Nephron progenitor cell (in vitro differentiated cells): ENCODE data around the gene WIF1.

Experiments
- DNase-seq: peaks from one replicate; pipeline ENCODE4 v3.0.0; 2021
- H3K27ac Mint-ChIP-seq: 2 replicates; pipeline ENCODE4 v1.8.0; 2021; ENCODE audit warnings: mild to moderate bottlenecking, moderate library complexity, mixed read lengths
- H3K27me3 Mint-ChIP-seq: 2 replicates; pipeline ENCODE4 v1.8.0; 2021; ENCODE audit warnings: mild to moderate bottlenecking, low read depth, mixed read lengths; ENCODE audit not compliant: poor library complexity
- H3K36me3 Mint-ChIP-seq: 2 replicates; pipeline ENCODE4 v1.8.0; 2021; ENCODE audit warnings: low read depth, mixed read lengths
- H3K4me1 Mint-ChIP-seq: 2 replicates; pipeline ENCODE4 v1.8.0; 2021; ENCODE audit warnings: mixed read lengths
- H3K4me3 Mint-ChIP-seq: 2 replicates; pipeline ENCODE4 v1.8.0; 2021; ENCODE audit warnings: mild to moderate bottlenecking, moderate library complexity, mixed read lengths
- H3K9me3 Mint-ChIP-seq: 2 replicates; pipeline ENCODE4 v1.8.0; 2021; ENCODE audit warnings: mild to moderate bottlenecking, moderate library complexity, mixed read lengths
- CTCF ChIP-seq: fragments of 200-600 bp; sonication (generic); IDR thresholded peaks from 2 replicates; pipeline ENCODE4 v1.5.0; 2021; ENCODE audit warnings: antibody characterized with exemption

Gene WIF1

GRCh38 chr12:65081496-65081895, 39.6 kb downstream of the WIF1 start:
- no peak for DNase-seq
- no peak overlapping the region for H3K4me3 Mint-ChIP-seq
- H3K9me3 Mint-ChIP-seq = no peaks in the 10 kb centered on the region
- no peaks in the 10 kb centered on the region for H3K36me3 Mint-ChIP-seq
- H3K27ac Mint-ChIP-seq = no peak overlapping the region
- TF ChIP-seq CTCF = no peak
- H3K27me3 Mint-ChIP-seq = peaks cover 2% of the 10 kb centered on the region
- no peaks in the 10 kb centered on the region for H3K4me1 Mint-ChIP-seq

GRCh38 chr12:65074932-65075331, 46.2 kb downstream of the WIF1 start:
- DNase-seq = no peak
- Mint-ChIP-seq H3K27ac (no peak overlapping the region), H3K9me3 (no peaks in the 10 kb centered on the region), H3K4me3 (no peak overlapping the region), H3K36me3 (no peaks in the 10 kb centered on the region), H3K4me1 (no peaks in the 10 kb centered on the region), H3K27me3 (peaks cover 5% of the 10 kb centered on the region)
- no peak for TF ChIP-seq CTCF

- Mint-ChIP-seq H3K4me1 (no peaks in the 10 kb centered on the region), H3K4me3 (no peak overlapping the region), H3K36me3 (no peaks in the 10 kb centered on the region)
These were observed 51.8 kb downstream of the WIF1 start for GRCh38 chr12:65069336-65069735.

GRCh38 chr12:65067383-65067782, 53.7 kb downstream of the WIF1 start:
- no peak for DNase-seq
- H3K9me3 Mint-ChIP-seq = no peaks in the 10 kb centered on the region
- no peak overlapping the region for H3K27ac Mint-ChIP-seq
- H3K27me3 Mint-ChIP-seq = peaks cover 7% of the 10 kb centered on the region
- no peak overlapping the region for H3K4me3 Mint-ChIP-seq
- no peaks in the 10 kb centered on the region for H3K36me3 Mint-ChIP-seq
- no peak for TF ChIP-seq CTCF
- H3K4me1 Mint-ChIP-seq = no peaks in the 10 kb centered on the region

More at GRCh38 chr12:65069336-65069735, 51.8 kb downstream of the WIF1 start:
- H3K9me3 Mint-ChIP-seq = no peaks in the 10 kb centered on the region
- no peak for DNase-seq
- no peaks in the 10 kb centered on the region for H3K27me3 Mint-ChIP-seq
- no peak for TF ChIP-seq CTCF
- no peak overlapping the region for H3K27ac Mint-ChIP-seq

- DNase-seq = no peak
- Mint-ChIP-seq H3K27ac (no peak overlapping the region), H3K36me3 (no peaks in the 10 kb centered on the region), H3K27me3 (peaks cover 3% of the 10 kb centered on the region), H3K9me3 (peaks cover 7% of the 10 kb centered on the region), H3K4me3 (no peak overlapping the region), H3K4me1 (peaks cover 14% of the 10 kb centered on the region)
- TF ChIP-seq CTCF = no peak
These were observed 65.2 kb downstream of the WIF1 start for GRCh38 chr12:65055859-65056258.

GRCh38 chr12:65051218-65051617, 69.9 kb downstream of the WIF1 start:
- Mint-ChIP-seq H3K9me3 (no peaks in the 10 kb centered on the region), H3K36me3 (no peaks in the 10 kb centered on the region), H3K4me1 (peaks cover 25% of the 10 kb centered on the region), H3K4me3 (no peak overlapping the region), H3K27ac (no peak overlapping the region), H3K27me3 (no peaks in the 10 kb centered on the region)
- TF ChIP-seq CTCF = no peak
- peak; percentile 23 for DNase-seq
